ENCODE results near the gene MRGPRF.

Gene MRGPRF

GRCh38 chr11:69022260-69022659, 9.2 kb upstream of the MRGPRF start:
- no peak for DNase-seq (ENCODE audit: low read depth in 2 of 2)

DNA sequence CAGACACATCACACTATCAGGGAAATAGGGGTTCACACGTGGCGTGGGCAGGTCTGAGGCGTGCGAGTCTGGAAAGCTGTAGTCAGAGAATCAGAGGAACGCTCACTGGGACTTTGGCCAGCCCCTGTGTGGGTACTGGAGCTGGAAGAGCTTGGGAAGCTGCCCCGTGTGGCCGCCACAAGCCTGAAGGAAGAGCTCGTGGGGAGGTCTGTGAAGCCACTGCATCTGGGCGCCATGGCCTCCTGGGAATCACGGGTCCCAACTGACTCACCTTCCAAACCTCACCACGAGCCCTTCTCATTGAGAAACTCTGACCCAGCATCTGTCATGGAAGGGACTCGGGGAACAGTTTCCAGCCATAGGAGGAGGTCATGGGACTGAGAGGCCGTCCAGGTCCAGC, 5.9 kb upstream of the MRGPRF start:
- no peak for DNase-seq (ENCODE audit: low read depth in 2 of 2)

GRCh38 chr11:69017951-69018350, 4.9 kb upstream of the MRGPRF start:
- no peak for DNase-seq (ENCODE audit: low read depth in 2 of 2)

- DNase-seq (ENCODE audit: low read depth in 2 of 2): no peak
Measured at GRCh38 chr11:69014898-69015549, 2.0 kb upstream of the MRGPRF start.

- DNase-seq (ENCODE audit: low read depth in 2 of 2): no peak
Measured at GRCh38 chr11:69014084-69014851, 1.2 kb upstream of the MRGPRF start.

DNA sequence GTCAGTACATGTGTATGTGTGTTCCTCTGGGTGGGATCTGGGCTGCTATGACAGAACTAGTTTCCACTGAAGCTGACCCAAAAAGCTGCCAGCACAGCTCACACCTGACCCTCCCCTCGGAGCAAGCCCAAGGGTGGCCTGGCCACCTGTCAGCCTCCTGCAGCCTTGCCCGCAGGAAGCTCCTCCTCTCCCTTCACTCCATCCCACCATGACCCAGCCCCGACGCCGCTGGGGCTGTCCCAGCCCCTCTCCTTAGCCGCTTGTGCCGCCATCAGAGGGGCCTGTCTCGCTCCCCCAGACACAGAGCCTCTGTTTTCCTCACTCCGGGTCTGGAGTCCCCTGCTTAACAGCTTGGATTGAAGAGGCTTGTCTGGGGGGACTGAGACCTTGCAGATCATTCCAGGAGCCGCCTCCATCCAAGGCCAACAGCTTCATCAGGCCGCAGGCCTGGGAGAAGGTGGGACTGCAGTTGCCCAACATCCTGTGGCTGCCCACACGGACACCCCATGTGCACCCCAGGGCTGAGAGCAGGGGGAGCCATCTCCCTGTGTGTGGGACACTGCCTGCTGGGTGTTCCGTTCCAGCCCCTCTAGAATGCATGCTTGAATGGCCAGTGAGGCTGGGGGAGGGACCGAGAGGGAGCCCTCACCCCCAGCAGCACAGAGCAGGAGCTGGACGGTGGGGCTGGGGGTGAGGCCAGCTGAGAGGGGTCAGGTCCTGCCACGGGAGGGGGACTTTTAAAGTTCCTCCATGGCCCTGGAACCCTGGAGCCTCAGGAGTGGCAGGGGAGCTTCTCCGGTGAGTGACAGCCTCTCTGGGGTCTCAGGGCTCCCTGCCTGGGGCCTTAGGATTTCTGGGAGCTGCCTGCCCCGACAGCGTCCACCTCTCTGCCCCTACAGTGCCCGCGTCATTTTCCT, 696 bp downstream of the MRGPRF start:
- DNase-seq (ENCODE audit: low read depth in 2 of 2): no peak

DNA sequence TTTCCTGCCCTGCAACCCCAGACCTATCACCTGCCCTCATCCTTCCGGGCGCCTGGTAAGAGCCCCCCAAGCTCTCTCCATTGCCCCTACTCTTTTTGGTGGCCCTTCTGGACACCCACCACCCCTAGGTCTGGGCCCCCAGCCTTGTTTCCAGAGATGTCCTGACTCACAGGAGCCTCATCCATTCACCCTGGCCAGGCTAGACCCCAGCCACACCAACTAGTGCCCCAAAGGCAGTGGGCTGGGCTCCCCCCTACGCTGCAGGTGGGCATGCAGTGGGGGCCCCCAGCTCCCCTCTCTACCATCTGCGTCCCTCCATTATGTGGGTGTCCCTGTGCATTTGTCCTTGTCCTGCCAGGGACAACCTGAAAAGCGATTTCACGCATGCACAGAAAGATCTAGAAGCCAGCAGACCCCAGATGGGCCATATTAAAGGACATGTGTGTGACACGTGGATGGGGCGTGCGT, 1.4 kb downstream of the MRGPRF start:
- no peak for DNase-seq (ENCODE audit: low read depth in 2 of 2)

GRCh38 chr11:69010964-69011623, 2.0 kb downstream of the MRGPRF start:
- DNase-seq (ENCODE audit: low read depth in 2 of 2): no peak

DNA sequence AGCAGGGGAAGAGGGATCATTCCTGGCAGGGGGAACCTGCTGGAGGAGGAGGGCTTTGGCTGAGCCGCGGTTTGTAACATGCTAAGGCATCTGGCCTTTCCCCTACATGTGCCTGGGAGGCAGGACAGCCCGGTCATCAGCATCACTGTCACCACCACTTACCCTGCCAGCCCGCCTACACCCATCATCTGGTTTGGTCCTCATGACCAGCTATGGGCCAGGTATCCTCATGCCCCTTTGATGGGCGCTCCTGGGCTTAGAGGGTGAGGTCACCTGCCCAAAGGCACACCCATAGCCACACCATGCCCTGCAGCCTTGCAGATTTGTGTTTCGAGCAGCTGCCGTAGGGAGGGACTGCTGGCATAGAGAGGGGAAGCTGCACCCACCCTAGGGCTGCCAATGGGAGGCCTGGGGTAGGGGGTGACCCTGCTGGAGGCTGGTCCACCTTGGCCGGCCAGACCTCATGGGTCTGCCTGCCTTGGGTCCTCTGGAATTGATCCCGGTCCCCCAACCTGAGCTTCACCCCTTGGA, 2.6 kb downstream of the MRGPRF start:
- DNase-seq (ENCODE audit: low read depth in 2 of 2): no peak

DNA sequence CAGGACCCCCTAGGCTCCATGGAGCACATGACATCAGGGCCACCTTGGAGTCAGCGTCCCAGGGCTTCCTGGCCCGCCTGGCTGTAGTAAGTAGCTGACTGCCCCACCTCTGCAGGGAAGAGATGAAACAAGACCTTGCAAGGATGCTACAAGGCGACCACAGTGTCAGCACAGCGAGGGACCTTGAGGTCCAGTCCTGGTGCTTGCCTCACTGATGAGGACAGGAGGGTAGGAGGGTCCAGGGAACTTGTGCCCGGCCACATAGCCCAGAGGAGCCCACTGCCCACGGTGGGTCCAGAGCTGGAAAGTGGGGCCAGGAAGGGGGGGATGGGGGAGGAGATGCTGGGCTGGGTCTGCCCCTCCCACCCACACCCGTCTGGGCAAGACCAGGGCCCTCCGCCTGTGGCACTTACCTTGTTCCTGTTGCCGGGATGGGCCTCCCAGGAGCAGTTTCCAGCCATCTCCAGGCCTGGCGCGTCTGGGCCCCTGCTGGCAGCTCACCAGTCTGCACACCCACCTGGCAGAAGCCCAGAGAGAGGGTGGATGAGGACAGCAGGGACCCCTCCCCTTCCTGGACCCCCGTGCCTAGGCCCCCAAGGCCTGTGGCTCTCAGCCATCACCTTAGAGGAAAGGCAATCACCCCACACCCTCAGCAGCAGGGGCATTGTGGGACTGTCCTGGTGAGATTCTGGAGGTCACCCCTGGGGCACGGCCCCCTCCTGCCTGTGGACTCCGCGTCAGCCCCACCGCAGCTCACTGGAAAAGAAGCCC, 3.4 kb downstream of the MRGPRF start:
- DNase-seq (ENCODE audit: low read depth in 2 of 2): no peak

GRCh38 chr11:69008737-69009440, 4.2 kb downstream of the MRGPRF start:
- DNase-seq (ENCODE audit: low read depth in 2 of 2): no peak

- no peak for DNase-seq (ENCODE audit: low read depth in 2 of 2)
Measured at GRCh38 chr11:69007975-69008381, 5.1 kb downstream of the MRGPRF start.

GRCh38 chr11:69006816-69007215, 6.2 kb downstream of the MRGPRF start:
- no peak for DNase-seq (ENCODE audit: low read depth in 2 of 2)

- no peak for DNase-seq (ENCODE audit: low read depth in 2 of 2)
Measured at GRCh38 chr11:69005631-69006368, 7.2 kb downstream of the MRGPRF start.

DNA sequence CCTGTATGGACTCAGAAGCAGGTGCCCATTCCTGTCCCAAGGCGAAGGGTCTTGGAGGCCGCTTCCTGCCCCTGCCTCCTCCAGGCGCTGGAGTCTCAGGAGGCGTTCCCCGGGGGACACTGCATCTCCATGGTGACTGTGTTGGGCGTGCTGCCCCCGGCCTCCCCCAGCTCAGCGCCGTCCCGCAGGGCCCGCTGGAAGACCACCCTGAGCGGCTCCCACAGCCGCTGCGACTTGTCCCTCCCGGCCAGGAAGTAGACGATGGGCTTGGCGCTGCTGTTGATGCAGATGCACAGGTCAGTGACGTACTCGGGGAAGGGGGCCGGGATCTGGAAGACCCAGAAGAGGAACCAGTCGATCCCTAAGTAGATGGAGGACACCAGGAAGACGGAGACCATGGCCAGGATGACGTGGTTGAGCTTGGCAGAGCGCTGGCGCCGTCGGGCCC, 7.8 kb downstream of the MRGPRF start:
- no peak for DNase-seq (ENCODE audit: low read depth in 2 of 2)

GRCh38 chr11:69004411-69005182, 8.4 kb downstream of the MRGPRF start:
- DNase-seq (ENCODE audit: low read depth in 2 of 2): no peak

DNA sequence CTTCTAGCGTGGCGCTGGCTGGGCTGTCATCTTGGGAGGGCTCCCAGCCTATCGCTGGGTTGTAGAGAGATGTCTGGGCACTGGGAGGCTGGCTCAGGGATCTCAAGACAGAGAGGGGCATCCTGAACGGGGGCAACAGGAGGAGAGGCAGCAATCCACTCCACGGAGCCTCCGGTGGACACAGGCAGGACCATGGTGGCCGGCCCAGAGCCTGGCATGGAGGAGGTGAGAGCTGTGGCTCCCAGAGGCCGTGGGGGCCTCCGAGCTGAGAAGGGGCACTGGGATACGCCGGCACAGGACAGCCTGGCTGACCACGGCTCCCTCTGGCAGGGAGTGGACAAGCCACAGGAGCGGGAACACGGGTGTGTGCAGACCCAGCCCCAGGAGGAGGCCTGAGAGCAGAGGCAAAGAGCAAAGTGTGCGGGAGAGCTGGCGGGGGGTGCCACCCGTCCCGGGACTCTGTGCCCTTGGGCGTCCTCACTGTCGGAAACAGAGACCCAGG, 9.1 kb downstream of the MRGPRF start:
- DNase-seq (ENCODE audit: low read depth in 2 of 2): no peak

DNA sequence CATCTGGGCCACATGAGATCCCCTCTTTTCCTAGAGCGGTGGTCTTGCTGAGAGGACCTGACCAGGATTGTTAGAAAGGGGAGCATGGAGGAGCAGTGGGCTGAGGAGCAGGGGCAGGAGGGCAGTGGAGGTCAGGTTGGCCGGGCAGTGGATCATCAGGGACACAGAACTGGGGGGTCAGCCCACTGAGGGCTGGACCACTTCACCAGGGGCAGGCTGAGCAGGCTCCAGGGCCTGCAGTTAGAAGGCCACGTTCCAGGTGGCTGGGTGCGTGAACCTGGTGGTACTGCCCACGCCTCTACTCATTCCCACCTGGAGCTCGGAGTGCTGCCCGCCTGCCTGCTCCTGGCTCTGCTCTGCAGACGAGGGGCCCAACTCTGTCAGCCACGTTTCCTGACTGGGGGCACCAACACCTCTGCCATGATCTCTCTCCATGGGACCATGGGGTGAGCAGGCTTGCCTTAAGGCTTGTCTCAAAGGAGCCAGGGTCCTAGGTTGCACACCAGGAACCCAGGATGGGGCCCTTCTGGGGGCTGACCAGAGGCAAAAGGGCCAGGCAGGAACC, 9.7 kb downstream of the MRGPRF start:
- no peak for DNase-seq (ENCODE audit: low read depth in 2 of 2)
